Measurements from ENCODE around the gene UTP18.

DNA sequence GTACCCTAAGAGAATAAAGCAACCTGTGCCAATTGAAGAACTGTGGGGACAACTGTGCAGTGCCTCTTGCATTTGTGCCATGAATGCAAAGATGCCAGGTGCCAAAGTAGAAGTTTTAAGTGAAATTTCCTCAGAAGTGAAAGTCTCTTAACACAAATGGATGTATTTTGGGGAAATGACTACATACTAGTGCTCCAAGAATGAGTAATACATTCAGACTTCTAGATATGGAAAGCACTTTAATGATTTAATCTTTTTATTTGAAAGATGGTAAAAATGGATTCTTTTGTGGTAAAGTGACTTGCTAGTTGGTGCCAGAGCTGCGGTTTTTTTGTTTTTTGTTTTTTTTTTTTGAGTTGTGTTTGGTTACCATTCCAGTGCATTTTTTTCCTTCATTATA, 15.0 kb downstream of the UTP18 start:
- TF ChIP-seq ZNF274 (IDR thresholded peaks at IDR 0.05; ENCODE audit: low read depth, low read length) (no peak), YY1 (IDR thresholded peaks at IDR 0.05; ENCODE audit: insufficient read depth, insufficient read length) (no peak)
